ENCODE data around the gene SPC24. TPM values are rescaled to one million over a fixed set of nuclear protein-coding genes. Genes with fewer than 3 reads are reported as not detected.
"Not testable (repeated sequence)": the region's sequence is repeated elsewhere in the genome, so short reads cannot be mapped to it uniquely, and the experiment has no call there.

SPC24 gene
- total RNA-seq, 2 donors from 2014 or later: 35.4 to 50.0 TPM

- H3K9me3 Mint-ChIP-seq: no peaks in the 10 kb centered on the region
- H3K36me3 ChIP-seq (ENCODE audit: control insufficient read depth, insufficient read depth, low read length): peaks cover 88% of the 10 kb centered on the region
- no peak overlapping the region for H3K4me3 ChIP-seq (ENCODE audit: low read length)
- no peaks in the 10 kb centered on the region for H3K27me3 ChIP-seq (ENCODE audit: control insufficient read depth, insufficient read depth, low read length, poor library complexity, severe bottlenecking)
- no peaks in the 10 kb centered on the region for H3K4me1 Mint-ChIP-seq
- H3K4me1 ChIP-seq (ENCODE audit: control insufficient read depth, insufficient read depth, low read length): no peaks in the 10 kb centered on the region
- H3K9ac ChIP-seq (ENCODE audit: extremely low read depth, low read length, poor library complexity, severe bottlenecking): no peak overlapping the region
- TF ChIP-seq, protein P1, sequence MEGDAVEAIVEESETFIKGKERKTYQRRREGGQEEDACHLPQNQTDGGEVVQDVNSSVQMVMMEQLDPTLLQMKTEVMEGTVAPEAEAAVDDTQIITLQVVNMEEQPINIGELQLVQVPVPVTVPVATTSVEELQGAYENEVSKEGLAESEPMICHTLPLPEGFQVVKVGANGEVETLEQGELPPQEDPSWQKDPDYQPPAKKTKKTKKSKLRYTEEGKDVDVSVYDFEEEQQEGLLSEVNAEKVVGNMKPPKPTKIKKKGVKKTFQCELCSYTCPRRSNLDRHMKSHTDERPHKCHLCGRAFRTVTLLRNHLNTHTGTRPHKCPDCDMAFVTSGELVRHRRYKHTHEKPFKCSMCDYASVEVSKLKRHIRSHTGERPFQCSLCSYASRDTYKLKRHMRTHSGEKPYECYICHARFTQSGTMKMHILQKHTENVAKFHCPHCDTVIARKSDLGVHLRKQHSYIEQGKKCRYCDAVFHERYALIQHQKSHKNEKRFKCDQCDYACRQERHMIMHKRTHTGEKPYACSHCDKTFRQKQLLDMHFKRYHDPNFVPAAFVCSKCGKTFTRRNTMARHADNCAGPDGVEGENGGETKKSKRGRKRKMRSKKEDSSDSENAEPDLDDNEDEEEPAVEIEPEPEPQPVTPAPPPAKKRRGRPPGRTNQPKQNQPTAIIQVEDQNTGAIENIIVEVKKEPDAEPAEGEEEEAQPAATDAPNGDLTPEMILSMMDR (conservative IDR thresholded peaks at IDR 0.05): no peak
- H3K27me3 Mint-ChIP-seq (ENCODE audit: insufficient read depth): no peaks in the 10 kb centered on the region
- H3K36me3 Mint-ChIP-seq (ENCODE audit: low read depth): peaks cover 77% of the 10 kb centered on the region
- 92 to 98% methylated on average over 5 to 6 of the region's 6 CpGs for WGBS, 2 experiments (ENCODE audit: insufficient coverage in 1 of 2, insufficient read length in 1 of 2)
- no peak overlapping the region for H3K27ac ChIP-seq (ENCODE audit: low read depth, low read length)
- no peak overlapping the region for H3K27ac Mint-ChIP-seq
- H3K9me3 ChIP-seq (ENCODE audit: control insufficient read depth, low read length): no peaks in the 10 kb centered on the region
- H3K4me3 Mint-ChIP-seq: no peak overlapping the region
- no peak for DNase-seq
Observed at GRCh38 chr19:11108746-11109145, 46.8 kb downstream of the SPC24 start.

- no peaks in the 10 kb centered on the region for H3K27me3 Mint-ChIP-seq (ENCODE audit: insufficient read depth)
Observed at GRCh38 chr19:11106477-11106876, 49.1 kb downstream of the SPC24 start.

DNA sequence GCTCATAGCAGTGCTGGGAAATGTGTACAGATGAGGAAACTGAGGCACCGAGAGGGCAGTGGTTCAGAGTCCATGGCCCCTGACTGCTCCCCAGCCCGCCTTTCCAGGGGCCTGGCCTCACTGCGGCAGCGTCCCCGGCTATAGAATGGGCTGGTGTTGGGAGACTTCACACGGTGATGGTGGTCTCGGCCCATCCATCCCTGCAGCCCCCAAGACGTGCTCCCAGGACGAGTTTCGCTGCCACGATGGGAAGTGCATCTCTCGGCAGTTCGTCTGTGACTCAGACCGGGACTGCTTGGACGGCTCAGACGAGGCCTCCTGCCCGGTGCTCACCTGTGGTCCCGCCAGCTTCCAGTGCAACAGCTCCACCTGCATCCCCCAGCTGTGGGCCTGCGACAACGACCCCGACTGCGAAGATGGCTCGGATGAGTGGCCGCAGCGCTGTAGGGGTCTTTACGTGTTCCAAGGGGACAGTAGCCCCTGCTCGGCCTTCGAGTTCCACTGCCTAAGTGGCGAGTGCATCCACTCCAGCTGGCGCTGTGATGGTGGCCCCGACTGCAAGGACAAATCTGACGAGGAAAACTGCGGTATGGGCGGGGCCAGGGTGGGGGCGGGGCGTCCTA, 50.5 kb downstream of the SPC24 start:
- Mint-ChIP-seq H3K27ac (no peak overlapping the region), H3K36me3 (ENCODE audit: low read depth) (peaks cover 76% of the 10 kb centered on the region), H3K27me3 (ENCODE audit: insufficient read depth) (no peaks in the 10 kb centered on the region), H3K4me3 (no peak overlapping the region), H3K4me1 (no peaks in the 10 kb centered on the region), H3K9me3 (no peaks in the 10 kb centered on the region)
- Histone ChIP-seq H3K4me1 (ENCODE audit: control insufficient read depth, insufficient read depth, low read length) (no peaks in the 10 kb centered on the region), H3K9me3 (ENCODE audit: control insufficient read depth, low read length) (no peaks in the 10 kb centered on the region), H3K4me3 (ENCODE audit: low read length) (no peak overlapping the region), H3K36me3 (ENCODE audit: control insufficient read depth, insufficient read depth, low read length) (peaks cover 84% of the 10 kb centered on the region), H3K9ac (ENCODE audit: extremely low read depth, low read length, poor library complexity, severe bottlenecking) (no peak overlapping the region), H3K27me3 (ENCODE audit: control insufficient read depth, insufficient read depth, low read length, poor library complexity, severe bottlenecking) (no peaks in the 10 kb centered on the region), H3K27ac (ENCODE audit: low read depth, low read length) (no peak overlapping the region)
- DNase-seq: no peak
- TF ChIP-seq, protein P1 (conservative IDR thresholded peaks at IDR 0.05): no peak
- 95 to 97% methylated on average over 27 to 36 of the region's 36 CpGs for WGBS, 2 experiments (ENCODE audit: insufficient coverage in 1 of 2, insufficient read length in 1 of 2)

More at GRCh38 chr19:11106477-11106876, 49.1 kb downstream of the SPC24 start:
- H3K4me1 Mint-ChIP-seq: no peaks in the 10 kb centered on the region
- TF ChIP-seq, protein P1 (conservative IDR thresholded peaks at IDR 0.05): no peak
- H3K4me3 ChIP-seq (ENCODE audit: low read length): no peak overlapping the region
- peaks cover 87% of the 10 kb centered on the region for H3K36me3 ChIP-seq (ENCODE audit: control insufficient read depth, insufficient read depth, low read length)
- no peaks in the 10 kb centered on the region for H3K4me1 ChIP-seq (ENCODE audit: control insufficient read depth, insufficient read depth, low read length)
- DNase-seq: no peak
- H3K27ac Mint-ChIP-seq: no peak overlapping the region
- no peak overlapping the region for H3K4me3 Mint-ChIP-seq
- H3K9me3 Mint-ChIP-seq: no peaks in the 10 kb centered on the region
- no peaks in the 10 kb centered on the region for H3K9me3 ChIP-seq (ENCODE audit: control insufficient read depth, low read length)
- H3K9ac ChIP-seq (ENCODE audit: extremely low read depth, low read length, poor library complexity, severe bottlenecking): no peak overlapping the region
- no peaks in the 10 kb centered on the region for H3K27me3 ChIP-seq (ENCODE audit: control insufficient read depth, insufficient read depth, low read length, poor library complexity, severe bottlenecking)
- no peak overlapping the region for H3K27ac ChIP-seq (ENCODE audit: low read depth, low read length)
- whole genome bisulfite sequencing, 2 experiments (ENCODE audit: insufficient coverage in 1 of 2, insufficient read length in 1 of 2): 95 to 97% methylated on average over 13 of the region's 13 CpGs
- H3K36me3 Mint-ChIP-seq (ENCODE audit: low read depth): peaks cover 78% of the 10 kb centered on the region

DNA sequence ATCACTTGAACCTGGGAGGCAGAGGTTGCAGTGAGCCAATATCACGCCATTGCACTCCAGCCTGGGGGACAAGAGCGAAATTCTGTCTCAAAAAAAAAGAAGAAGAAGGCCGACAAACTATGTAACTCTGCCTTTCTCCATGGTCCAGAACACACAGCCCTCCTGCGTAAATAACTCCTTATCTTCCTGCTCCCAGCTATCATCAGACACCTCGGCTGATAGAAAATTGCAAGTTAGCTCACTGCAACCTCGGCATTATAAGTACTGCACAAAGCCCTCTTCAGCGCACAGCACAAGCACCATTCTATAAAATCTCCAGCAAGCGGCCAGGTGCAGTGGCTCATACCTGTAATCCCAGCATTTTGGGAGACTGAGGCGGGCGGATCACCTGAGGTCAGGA, 51.9 kb downstream of the SPC24 start:
- H3K27me3 ChIP-seq (ENCODE audit: control insufficient read depth, insufficient read depth, low read length, poor library complexity, severe bottlenecking); H3K4me3 Mint-ChIP-seq; H3K4me1 ChIP-seq (ENCODE audit: control insufficient read depth, insufficient read depth, low read length); H3K9me3 Mint-ChIP-seq; H3K27ac ChIP-seq (ENCODE audit: low read depth, low read length); DNase-seq; H3K4me1 Mint-ChIP-seq; H3K9ac ChIP-seq (ENCODE audit: extremely low read depth, low read length, poor library complexity, severe bottlenecking); H3K4me3 ChIP-seq (ENCODE audit: low read length); H3K27me3 Mint-ChIP-seq (ENCODE audit: insufficient read depth); H3K9me3 ChIP-seq (ENCODE audit: control insufficient read depth, low read length): not testable (repeated sequence)
- WGBS, 2 experiments (ENCODE audit: insufficient coverage in 1 of 2, insufficient read length in 1 of 2): 90 to 92% methylated on average over 5 to 10 of the region's 10 CpGs
- peaks cover 86% of the 10 kb centered on the region for H3K36me3 ChIP-seq (ENCODE audit: control insufficient read depth, insufficient read depth, low read length)
- Mint-ChIP-seq H3K36me3 (ENCODE audit: low read depth) (peaks cover 74% of the 10 kb centered on the region), H3K27ac (peak overlapping the region; percentile 45)
